ENCODE results near the gene CPPED1. TPM values are rescaled to one million over a fixed set of nuclear protein-coding genes. Genes with fewer than 3 reads are reported as not detected.

Gene CPPED1
- total RNA-seq, 2 experiments from 2014 or later = 1.4 to 2.3 TPM

- ATAC-seq (ENCODE audit: poor library complexity) (no peak), DNase-seq (no peak)
- TF ChIP-seq, protein P1, sequence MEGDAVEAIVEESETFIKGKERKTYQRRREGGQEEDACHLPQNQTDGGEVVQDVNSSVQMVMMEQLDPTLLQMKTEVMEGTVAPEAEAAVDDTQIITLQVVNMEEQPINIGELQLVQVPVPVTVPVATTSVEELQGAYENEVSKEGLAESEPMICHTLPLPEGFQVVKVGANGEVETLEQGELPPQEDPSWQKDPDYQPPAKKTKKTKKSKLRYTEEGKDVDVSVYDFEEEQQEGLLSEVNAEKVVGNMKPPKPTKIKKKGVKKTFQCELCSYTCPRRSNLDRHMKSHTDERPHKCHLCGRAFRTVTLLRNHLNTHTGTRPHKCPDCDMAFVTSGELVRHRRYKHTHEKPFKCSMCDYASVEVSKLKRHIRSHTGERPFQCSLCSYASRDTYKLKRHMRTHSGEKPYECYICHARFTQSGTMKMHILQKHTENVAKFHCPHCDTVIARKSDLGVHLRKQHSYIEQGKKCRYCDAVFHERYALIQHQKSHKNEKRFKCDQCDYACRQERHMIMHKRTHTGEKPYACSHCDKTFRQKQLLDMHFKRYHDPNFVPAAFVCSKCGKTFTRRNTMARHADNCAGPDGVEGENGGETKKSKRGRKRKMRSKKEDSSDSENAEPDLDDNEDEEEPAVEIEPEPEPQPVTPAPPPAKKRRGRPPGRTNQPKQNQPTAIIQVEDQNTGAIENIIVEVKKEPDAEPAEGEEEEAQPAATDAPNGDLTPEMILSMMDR (IDR thresholded peaks at IDR 0.05) = no peak
- Histone ChIP-seq H3K4me1 (ENCODE audit: insufficient read depth, low read length) (peaks cover 9% of the 10 kb centered on the region), H3K9me3 (ENCODE audit: control insufficient read depth in 1 of 2, insufficient read depth in 1 of 2, low read length in 2 of 2) (no peaks in the 10 kb centered on the region), H3K36me3 (ENCODE audit: insufficient read depth, low read length) (no peaks in the 10 kb centered on the region), H3K27ac (ENCODE audit: low read depth in 1 of 2, low read length in 2 of 2) (no peak overlapping the region), H3K27me3 (ENCODE audit: control insufficient read depth in 1 of 2, insufficient read depth in 2 of 2, low read length in 2 of 2) (no peaks in the 10 kb centered on the region), H3K4me3 (ENCODE audit: low read length) (no peak overlapping the region)
- POLR2A ChIA-PET = no interaction called here
- Mint-ChIP-seq H3K27me3 (no peaks in the 10 kb centered on the region), H3K4me3 (no peak overlapping the region), H3K27ac (no peak overlapping the region), H3K4me1 (ENCODE audit: low read depth) (peaks cover 21% of the 10 kb centered on the region), H3K36me3 (ENCODE audit: low read depth) (no peaks in the 10 kb centered on the region), H3K9me3 (no peaks in the 10 kb centered on the region)
- intact Hi-C loops (cut with DNase I, micrococcal nuclease) = no loop called here
- CTCF ChIA-PET = no interaction called here
Observed at GRCh38 chr16:12680531-12680930, 123.2 kb downstream of the CPPED1 start.

DNA sequence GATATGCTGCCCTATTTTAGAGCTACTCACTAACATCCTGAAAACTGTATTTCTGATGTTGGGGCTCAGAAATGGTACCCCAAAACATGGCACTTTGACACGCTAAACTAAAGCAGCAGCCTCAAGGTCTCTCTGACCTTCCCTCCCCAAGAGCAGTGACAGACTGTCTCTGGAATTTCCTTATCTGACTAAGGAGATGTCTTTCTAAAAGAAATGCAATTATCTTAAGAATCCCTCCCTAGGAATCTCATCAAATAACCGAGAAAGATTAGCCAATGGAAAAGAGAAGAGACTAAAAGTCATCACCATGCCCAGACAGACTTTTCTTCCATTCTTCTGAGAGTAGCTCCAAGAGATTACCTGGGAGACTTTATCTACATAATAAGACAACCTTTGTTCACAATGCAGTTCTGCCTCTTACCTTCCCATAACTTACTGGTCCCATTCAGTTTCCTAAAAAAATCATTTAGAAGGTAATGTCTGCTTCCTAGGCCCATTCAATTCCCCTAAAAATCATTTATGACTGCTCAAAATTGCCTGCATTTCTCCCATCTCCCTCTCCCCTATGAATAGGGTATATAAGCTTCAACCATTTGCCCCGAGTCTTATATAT lies 123.9 kb downstream of the CPPED1 start:
- ChIA-PET POLR2A (no interaction called here), CTCF (no interaction called here)
- ATAC-seq (ENCODE audit: poor library complexity) = no peak

GRCh38 chr16:12678983-12679382 lies 124.7 kb downstream of the CPPED1 start:
- no peaks in the 10 kb centered on the region for H3K36me3 Mint-ChIP-seq (ENCODE audit: low read depth)
- Histone ChIP-seq H3K27me3 (ENCODE audit: control insufficient read depth in 1 of 2, insufficient read depth in 2 of 2, low read length in 2 of 2) (no peaks in the 10 kb centered on the region), H3K4me1 (ENCODE audit: insufficient read depth, low read length) (peaks cover 9% of the 10 kb centered on the region), H3K9me3 (ENCODE audit: control insufficient read depth in 1 of 2, insufficient read depth in 1 of 2, low read length in 2 of 2) (no peaks in the 10 kb centered on the region), H3K4me3 (ENCODE audit: low read length) (no peak overlapping the region), H3K36me3 (ENCODE audit: insufficient read depth, low read length) (no peaks in the 10 kb centered on the region), H3K27ac (ENCODE audit: low read depth in 1 of 2, low read length in 2 of 2) (no peak overlapping the region)
- ChIA-PET CTCF (no interaction called here), POLR2A (no interaction called here)
- no peak overlapping the region for H3K27ac Mint-ChIP-seq
- DNase-seq = no peak
- peaks cover 21% of the 10 kb centered on the region for H3K4me1 Mint-ChIP-seq (ENCODE audit: low read depth)
- ATAC-seq (ENCODE audit: poor library complexity) = no peak
- no peaks in the 10 kb centered on the region for H3K27me3 Mint-ChIP-seq
- TF ChIP-seq, protein P1 (IDR thresholded peaks at IDR 0.05) = no peak
- no peak overlapping the region for H3K4me3 Mint-ChIP-seq
- intact Hi-C loops (cut with DNase I, micrococcal nuclease) = no loop called here
- no peaks in the 10 kb centered on the region for H3K9me3 Mint-ChIP-seq

More for the DNA sequence above, 123.9 kb downstream of the CPPED1 start:
- TF ChIP-seq, protein P1 (IDR thresholded peaks at IDR 0.05) = no peak
- Histone ChIP-seq H3K27ac (ENCODE audit: low read depth in 1 of 2, low read length in 2 of 2) (no peak overlapping the region), H3K4me3 (ENCODE audit: low read length) (no peak overlapping the region), H3K27me3 (ENCODE audit: control insufficient read depth in 1 of 2, insufficient read depth in 2 of 2, low read length in 2 of 2) (no peaks in the 10 kb centered on the region), H3K4me1 (ENCODE audit: insufficient read depth, low read length) (peaks cover 9% of the 10 kb centered on the region), H3K9me3 (ENCODE audit: control insufficient read depth in 1 of 2, insufficient read depth in 1 of 2, low read length in 2 of 2) (no peaks in the 10 kb centered on the region), H3K36me3 (ENCODE audit: insufficient read depth, low read length) (no peaks in the 10 kb centered on the region)
- Mint-ChIP-seq H3K9me3 (no peaks in the 10 kb centered on the region), H3K27me3 (no peaks in the 10 kb centered on the region), H3K4me3 (no peak overlapping the region), H3K4me1 (ENCODE audit: low read depth) (peaks cover 21% of the 10 kb centered on the region), H3K27ac (no peak overlapping the region), H3K36me3 (ENCODE audit: low read depth) (no peaks in the 10 kb centered on the region)
- intact Hi-C loops (cut with DNase I, micrococcal nuclease) = no loop called here
- no peak for DNase-seq

Data from CD4-positive, alpha-beta T cell (primary cell).